ENCODE results near the gene NCAPD2.

The NCAPD2 gene, protein sequence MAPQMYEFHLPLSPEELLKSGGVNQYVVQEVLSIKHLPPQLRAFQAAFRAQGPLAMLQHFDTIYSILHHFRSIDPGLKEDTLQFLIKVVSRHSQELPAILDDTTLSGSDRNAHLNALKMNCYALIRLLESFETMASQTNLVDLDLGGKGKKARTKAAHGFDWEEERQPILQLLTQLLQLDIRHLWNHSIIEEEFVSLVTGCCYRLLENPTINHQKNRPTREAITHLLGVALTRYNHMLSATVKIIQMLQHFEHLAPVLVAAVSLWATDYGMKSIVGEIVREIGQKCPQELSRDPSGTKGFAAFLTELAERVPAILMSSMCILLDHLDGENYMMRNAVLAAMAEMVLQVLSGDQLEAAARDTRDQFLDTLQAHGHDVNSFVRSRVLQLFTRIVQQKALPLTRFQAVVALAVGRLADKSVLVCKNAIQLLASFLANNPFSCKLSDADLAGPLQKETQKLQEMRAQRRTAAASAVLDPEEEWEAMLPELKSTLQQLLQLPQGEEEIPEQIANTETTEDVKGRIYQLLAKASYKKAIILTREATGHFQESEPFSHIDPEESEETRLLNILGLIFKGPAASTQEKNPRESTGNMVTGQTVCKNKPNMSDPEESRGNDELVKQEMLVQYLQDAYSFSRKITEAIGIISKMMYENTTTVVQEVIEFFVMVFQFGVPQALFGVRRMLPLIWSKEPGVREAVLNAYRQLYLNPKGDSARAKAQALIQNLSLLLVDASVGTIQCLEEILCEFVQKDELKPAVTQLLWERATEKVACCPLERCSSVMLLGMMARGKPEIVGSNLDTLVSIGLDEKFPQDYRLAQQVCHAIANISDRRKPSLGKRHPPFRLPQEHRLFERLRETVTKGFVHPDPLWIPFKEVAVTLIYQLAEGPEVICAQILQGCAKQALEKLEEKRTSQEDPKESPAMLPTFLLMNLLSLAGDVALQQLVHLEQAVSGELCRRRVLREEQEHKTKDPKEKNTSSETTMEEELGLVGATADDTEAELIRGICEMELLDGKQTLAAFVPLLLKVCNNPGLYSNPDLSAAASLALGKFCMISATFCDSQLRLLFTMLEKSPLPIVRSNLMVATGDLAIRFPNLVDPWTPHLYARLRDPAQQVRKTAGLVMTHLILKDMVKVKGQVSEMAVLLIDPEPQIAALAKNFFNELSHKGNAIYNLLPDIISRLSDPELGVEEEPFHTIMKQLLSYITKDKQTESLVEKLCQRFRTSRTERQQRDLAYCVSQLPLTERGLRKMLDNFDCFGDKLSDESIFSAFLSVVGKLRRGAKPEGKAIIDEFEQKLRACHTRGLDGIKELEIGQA (N-terminal part only)

DNA sequence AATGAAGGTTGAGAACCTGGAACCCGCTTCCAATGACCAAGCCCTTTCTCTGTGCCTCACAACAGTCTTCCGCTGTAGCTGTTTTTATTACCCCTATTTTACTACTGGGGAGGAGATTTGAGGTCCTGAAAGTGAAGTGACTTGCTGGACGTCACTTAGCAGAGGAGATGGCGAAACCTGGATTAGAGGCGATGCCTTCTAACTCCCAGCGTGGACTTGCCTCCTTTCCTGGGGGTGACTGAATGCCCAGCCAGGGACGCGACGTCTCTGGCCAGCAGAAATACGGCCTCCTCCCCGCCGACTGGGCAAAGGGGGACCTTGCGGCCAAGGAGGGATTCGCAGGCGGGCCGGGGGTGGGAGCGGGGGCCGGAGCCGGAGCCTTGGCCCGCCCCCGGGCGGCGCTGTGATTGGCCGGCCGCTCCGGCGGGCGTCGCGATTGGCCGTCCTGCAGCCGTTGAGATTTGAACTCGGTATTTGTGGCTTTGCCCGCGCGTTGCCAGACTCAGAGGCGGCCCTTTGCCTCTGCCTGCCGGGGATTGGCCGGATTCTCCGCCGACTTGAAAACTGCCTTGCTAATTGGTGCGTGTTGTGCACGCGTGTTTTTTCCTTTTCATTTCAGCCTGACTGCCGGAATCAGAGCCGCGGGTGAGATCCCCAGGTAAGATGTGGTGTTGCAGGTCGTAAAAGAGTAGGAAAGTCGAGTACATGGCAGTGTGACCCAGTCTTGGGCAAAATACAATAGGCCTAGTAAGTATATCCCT is at the start of gene NCAPD2:
Gene NCAPD2 (plus strand): TSS at position 606 of the 761 bp plus-strand sequence. CDS start 997 bp downstream, outside the sequence.
- DNase-seq: peak; percentile 100

DNA sequence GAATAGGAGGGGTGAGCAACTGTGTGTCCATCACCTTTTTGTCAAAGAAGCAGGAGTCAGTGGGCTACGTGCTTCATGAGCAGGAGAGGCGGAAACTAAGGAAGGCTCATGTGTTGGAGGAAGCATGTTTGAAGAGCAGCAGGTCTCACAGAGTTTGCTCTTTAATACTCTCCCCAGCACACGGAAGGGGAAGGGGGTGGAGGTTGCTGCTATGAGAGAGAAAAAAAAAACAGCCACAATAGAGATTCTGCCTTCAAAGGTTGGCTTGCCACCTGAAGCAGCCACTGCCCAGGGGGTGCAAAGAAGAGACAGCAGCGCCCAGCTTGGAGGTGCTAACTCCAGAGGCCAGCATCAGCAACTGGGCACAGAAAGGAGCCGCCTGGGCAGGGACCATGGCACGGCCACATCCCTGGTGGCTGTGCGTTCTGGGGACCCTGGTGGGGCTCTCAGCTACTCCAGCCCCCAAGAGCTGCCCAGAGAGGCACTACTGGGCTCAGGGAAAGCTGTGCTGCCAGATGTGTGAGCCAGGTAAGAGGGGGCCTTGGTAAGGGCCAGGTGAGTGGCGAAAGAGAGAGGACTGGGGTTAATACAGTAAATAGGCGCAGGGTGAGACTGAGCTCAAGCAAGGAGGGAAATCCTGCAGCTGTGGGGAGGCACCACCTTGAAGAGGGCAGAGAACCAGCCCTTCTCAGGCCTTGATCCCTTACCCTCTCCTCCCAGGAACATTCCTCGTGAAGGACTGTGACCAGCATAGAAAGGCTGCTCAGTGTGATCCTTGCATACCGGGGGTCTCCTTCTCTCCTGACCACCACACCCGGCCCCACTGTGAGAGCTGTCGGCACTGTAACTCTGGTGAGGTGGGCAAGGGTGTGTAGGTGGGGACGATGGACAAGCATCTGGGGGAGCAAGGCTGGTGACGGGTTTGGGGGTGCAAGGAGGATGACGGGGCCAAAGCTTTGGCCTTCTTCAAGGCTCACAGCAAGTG is 48.9 kb upstream of the NCAPD2 start, which contains the start of gene CD27:
Gene CD27 (plus strand): TSS at position 252 of the 985 bp plus-strand sequence. CDS start 141 bp downstream, at position 393.
- no peak for DNase-seq

DNA sequence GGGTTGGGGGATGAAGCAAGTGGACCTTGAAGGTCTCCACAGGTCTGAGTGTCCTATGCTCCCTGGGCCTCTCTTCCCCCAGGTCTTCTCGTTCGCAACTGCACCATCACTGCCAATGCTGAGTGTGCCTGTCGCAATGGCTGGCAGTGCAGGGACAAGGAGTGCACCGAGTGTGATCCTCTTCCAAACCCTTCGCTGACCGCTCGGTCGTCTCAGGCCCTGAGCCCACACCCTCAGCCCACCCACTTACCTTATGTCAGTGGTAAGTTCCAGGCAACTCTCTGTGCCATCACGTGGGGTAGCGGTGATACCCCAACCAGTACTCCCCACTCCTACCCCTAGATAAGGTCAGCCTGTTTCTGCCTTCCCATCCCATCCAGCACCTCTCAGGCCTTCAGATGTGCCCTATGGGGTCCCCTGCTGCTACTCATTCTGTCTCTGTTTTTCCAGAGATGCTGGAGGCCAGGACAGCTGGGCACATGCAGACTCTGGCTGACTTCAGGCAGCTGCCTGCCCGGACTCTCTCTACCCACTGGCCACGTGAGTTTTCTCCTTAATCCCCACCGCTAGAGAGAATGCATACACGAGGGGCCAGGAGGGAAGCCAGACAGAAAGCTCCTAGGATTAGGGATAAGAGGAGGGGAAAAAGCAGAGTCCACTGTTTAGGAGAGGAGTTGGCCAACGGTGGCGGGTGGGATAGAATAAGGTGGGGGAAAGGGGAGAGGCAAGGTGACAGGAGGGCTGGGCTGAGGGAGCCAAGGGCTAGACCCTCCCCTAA is 43.6 kb upstream of the NCAPD2 start:
- peak; percentile 49 for DNase-seq

DNA sequence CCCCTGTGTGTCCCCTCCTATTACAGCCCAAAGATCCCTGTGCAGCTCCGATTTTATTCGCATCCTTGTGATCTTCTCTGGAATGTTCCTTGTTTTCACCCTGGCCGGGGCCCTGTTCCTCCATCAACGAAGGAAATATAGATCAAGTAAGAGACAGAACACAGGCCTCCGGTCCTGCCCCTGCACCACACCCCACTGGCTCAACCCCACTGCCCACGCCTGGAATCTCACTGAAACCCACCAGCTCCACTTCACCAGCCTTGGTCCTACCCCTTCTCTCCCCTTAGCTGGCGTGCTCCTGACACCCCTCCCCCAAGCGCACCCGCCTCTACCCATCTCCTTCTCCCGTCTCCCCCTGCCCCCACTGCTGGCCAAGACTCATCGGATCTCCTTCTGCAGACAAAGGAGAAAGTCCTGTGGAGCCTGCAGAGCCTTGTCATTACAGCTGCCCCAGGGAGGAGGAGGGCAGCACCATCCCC is 43.0 kb upstream of the NCAPD2 start:
- DNase-seq: peak; percentile 56

DNA sequence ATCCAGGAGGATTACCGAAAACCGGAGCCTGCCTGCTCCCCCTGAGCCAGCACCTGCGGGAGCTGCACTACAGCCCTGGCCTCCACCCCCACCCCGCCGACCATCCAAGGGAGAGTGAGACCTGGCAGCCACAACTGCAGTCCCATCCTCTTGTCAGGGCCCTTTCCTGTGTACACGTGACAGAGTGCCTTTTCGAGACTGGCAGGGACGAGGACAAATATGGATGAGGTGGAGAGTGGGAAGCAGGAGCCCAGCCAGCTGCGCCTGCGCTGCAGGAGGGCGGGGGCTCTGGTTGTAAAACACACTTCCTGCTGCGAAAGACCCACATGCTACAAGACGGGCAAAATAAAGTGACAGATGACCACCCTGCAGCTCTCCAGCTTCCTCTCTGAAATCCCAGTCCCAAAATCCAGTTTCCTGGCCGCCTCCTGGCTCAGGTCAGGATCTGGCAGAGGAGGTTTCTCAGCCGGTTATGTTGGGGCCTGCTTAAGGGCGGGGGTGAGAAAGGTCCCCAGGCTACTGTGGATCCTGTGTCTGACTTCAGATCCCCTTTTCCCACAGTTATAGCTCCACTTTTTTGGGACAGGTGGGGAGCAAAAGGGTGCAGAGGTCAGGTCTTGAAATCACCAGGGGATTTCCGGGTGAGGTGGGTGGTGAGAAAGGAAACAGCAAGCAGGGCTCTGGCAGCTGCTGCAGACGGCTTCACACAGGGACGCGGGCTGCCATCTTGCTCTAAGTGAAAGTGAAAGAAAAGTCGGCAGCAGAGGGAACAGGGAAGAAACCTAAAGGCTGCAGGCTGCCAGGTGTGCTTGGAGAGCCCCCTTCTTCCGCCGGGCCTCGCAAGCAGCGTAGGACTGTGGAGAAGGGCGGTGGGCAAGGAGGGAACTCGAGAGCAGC is 42.3 kb upstream of the NCAPD2 start, which contains the start of gene TAPBPL:
Gene TAPBPL (plus strand): TSS at position 695 of the 897 bp plus-strand sequence. CDS start 207 bp downstream, outside the sequence.
- peak; percentile 87 for DNase-seq

DNA sequence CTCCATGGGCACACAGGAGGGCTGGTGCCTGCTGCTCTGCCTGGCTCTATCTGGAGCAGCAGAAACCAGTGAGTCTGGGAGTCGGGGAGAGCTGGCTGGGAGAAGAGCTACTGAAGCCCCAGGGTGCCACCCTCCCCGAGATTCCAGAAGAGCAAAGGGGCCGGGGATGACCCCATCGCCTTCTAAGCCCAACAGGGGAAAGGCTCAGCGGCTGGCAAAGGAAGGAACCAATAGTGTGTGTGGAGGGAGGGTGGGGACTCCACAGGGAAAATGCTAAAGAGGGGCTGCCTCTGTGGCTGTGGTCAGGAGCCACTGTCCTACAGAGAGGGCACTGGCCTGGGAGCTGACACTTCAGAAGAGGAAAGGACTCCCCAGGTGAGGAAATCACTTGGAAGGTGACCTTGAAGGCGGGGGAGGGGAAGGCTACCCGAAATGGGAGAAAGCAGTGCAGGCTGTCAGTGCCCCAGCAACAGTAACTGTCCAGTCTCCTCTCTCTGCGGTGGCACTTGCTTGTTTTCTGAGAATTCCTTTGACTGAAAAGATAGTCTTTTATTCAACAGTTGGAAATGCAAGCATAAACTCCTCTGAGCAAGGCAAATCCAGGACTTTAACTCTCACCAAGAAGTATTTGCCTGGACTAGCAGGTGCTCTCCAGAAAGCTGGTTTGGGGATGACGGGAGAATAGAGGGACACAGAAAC is 41.5 kb upstream of the NCAPD2 start:
- DNase-seq: no peak

DNA sequence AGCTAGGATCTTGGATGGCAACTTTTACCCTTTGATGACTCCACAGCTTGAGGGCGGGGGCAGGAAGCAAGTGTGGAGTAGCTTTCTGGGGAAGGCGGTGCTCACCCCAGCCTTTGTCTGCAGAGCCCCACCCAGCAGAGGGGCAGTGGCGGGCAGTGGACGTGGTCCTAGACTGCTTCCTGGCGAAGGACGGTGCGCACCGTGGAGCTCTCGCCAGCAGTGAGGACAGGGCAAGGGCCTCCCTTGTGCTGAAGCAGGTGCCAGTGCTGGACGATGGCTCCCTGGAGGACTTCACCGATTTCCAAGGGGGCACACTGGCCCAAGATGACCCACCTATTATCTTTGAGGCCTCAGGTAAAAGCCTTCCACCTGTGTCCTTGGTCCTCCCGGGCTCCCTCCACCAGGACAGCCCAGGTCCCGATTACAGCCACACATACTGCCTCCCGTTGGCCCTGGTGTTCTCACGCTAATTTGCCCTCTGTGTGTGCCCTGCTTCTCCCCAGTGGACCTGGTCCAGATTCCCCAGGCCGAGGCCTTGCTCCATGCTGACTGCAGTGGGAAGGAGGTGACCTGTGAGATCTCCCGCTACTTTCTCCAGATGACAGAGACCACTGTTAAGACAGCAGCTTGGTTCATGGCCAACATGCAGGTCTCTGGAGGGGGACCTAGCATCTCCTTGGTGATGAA is 40.8 kb upstream of the NCAPD2 start:
- no peak for DNase-seq

DNA sequence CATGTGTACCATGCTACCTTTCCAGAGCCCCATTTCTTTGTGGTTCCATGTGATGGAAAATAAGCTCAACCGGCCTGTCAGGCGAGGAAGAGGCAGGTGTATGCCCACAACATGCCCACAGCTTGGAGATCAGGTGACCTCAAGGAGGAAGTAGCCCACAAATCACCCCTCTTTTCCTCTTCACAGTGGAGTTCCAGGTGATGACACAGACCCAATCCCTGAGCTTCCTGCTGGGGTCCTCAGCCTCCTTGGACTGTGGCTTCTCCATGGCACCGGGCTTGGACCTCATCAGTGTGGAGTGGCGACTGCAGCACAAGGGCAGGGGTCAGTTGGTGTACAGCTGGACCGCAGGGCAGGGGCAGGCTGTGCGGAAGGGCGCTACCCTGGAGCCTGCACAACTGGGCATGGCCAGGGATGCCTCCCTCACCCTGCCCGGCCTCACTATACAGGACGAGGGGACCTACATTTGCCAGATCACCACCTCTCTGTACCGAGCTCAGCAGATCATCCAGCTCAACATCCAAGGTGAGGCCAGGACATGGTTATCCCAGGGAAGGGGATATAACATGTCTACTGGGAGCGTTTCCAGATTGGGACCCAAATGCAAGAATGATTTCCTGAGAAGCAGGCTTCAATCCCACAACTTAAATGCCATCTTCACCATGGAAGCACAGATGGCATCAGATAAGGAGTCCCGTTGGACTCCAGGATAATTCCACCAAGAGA is 36.5 kb upstream of the NCAPD2 start:
- peak; percentile 36 for DNase-seq

DNA sequence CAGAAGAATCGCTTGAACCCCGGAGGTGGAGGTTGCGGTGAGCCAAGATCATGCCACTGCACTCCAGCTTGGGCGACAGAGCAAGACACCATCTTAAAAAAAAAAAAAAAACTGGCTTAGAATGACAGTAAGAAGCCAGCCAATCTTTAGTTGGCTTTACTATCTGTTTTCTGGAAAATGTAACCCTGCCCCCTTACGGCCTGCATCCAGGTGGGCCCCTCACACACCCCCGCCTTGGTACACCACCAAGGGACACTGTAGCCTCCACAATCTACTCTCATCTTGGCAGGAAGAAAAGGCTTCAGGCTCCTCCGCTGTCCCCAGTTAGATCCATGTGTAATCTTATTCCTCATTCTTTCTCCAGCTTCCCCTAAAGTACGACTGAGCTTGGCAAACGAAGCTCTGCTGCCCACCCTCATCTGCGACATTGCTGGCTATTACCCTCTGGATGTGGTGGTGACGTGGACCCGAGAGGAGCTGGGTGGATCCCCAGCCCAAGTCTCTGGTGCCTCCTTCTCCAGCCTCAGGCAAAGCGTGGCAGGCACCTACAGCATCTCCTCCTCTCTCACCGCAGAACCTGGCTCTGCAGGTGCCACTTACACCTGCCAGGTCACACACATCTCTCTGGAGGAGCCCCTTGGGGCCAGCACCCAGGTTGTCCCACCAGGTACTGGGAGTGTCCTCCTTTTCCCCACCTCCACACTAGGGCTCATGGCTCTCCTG is 35.5 kb upstream of the NCAPD2 start:
- DNase-seq: peak; percentile 40

DNA sequence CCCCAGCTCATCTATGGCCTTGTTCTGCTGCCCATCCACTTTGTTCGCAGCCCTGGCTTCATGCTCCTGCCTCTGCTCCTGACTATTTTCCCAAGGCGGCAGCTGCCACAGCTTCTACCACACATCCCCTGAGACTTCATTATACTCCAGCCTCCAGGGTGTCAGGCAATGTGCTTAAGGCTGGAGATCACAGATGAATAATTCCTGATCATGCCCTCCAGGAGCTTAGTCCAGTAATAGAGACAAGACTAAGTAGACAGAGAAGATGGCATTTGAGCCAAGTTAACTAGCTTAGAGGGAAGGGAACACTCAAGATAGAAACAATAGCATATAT is 34.9 kb upstream of the NCAPD2 start:
- no peak for DNase-seq

DNA sequence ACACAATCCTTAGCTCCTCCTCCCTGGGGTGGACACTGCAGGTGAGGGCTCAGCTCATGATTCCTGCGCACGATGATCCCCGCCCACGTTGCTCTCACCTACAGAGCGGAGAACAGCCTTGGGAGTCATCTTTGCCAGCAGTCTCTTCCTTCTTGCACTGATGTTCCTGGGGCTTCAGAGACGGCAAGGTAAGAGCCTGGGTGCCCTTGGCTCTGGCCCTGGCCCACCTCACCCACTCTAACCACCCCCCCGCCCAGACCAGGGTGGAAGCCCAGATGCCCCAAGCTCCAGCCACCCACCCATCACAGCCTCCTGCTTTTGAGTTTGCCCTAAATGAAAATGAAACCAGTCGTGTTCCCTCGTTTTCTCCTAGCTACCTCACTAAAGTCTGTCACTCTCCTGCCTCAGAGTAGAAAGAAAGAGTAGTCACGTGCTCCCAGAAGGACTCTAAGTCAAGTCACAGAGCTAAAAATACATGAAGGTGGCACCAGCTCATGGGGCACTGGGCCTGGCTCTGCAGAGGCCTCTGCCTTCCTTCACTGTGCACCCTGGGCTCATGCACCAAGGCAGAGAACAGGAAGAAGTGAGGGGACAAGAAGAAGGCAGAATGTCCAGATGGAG is 33.0 kb upstream of the NCAPD2 start:
- peak; percentile 50 for DNase-seq

DNA sequence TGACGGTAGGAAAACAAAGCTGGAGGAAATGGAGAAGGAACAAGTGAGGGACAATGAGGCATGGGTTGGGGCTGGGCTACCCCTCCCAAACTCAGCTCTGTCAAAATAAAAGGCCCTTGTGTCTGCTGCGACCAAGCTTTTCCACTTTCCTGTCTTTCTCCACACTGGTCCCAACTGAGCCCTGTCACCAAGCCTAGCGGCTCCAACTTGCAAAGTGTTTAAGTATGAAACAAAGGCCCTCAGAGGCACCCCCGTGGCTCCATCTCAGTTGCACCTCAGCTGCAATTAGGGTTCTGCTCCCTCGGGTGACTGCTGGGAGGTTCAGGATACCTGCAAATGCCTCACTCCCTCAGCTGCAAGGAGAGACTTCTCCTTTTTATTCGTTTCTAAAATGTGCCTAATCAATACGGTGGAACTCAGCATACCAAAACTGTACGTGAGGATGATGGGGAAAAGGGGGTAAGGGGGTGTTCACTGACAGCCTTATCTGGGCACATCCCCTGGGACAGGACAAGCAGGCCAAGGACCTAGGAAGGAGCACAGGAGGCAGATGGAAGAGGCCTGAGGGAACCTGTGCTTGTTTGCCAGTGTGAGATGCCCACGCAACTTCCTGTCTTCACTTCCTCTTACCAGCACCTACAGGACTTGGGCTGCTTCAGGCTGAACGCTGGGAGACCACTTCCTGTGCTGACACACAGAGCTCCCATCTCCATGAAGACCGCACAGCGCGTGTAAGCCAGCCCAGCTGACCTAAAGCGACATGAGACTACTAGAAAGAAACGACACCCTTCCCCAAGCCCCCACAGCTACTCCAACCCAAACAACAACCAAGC is 32.3 kb upstream of the NCAPD2 start:
- peak; percentile 52 for DNase-seq

DNA sequence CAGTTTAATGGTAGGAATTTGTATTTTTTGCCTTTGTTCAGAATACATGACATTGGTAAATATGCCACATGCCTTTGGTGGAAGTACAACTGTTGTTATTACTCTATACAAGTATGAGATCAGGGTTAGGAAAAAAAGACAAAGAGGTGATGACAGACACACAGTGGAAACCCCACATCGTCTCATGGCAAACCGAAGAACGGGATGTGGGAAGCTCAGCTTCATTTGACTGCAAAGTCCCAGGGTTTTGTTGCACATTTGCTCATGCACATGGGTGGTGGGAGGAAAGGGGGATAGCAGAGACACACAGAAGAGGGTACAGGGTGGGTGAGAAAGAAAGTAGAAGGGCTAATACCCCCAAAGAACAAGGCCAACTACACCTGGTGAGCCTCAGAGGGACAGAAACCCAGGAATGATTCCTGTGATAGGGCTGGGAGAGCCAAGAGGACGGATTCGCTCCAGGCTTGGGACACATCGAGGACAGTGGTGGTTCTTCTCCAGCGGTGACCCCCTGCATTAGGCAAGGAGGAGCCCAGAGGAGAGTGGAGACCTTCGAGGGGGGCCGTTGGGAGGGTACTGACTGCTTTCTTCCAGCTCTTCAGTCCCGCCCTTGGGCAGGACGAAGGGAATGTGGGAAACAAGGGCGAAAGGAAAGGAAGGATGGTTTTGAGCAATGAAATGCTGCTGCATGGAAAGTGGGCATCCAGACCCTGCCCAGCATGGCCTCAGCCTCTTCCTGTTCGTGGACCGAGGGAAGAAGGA is 31.5 kb upstream of the NCAPD2 start:
- DNase-seq: no peak

DNA sequence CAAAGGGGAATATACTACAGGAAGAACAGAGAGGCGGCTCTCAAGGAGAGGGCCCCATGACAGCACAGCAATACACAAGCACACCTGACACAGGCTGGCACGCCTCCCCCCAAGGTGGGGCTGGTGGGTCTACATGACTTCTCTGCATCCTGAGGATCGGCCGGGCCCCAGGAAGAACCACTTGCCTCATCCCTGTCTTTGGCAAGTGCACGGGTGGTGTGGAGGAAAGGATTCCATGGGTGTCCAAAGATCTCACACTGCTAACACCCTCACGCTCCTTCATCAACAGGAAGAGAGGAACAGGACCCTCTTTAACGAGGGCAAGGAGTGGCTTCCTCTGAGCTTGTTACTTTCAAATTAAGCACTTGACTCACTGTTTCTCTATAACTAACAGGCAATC is 30.7 kb upstream of the NCAPD2 start:
- DNase-seq: no peak

All from islet precursor cell (in vitro differentiated cells).